OCI-LY3 (cell line): ENCODE measurements around the gene CAT.

ENCODE experiments used
- H2AFZ ChIP-seq: fragments of 200-600, 300-600 bp; shearing (Covaris generic); 2 replicates; pipeline ENCODE4 v1.6.0; 2014; ENCODE audit warnings: antibody characterized with exemption, low read depth, low read length
- H3K27ac ChIP-seq: fragments of 200-600, 300-600 bp; sonication (generic); 2 replicates; pipeline ENCODE4 v1.5.1; 2014; ENCODE audit warnings: mild to moderate bottlenecking, low read length, moderate library complexity, mixed read lengths
- H3K27me3 ChIP-seq: fragments of 200-600, 300-600 bp; sonication (generic); 2 replicates; pipeline ENCODE4 v1.6.1; 2014; ENCODE audit warnings: low read depth, low read length, mixed read lengths
- H3K36me3 ChIP-seq: fragments of 200-600, 300-600 bp; sonication (generic); replicated peaks from 2 replicates; pipeline ENCODE3; 2014; ENCODE audit warnings: low read depth, low read length, mixed read lengths
- H3K4me1 ChIP-seq: fragments of 300-600, 200-600 bp; sonication (generic); 2 replicates; pipeline ENCODE4 v1.6.1; 2014; ENCODE audit warnings: low read length, mixed read lengths
- H3K4me2 ChIP-seq: fragments of 200-600, 300-600 bp; sonication (generic); 2 replicates; pipeline ENCODE4 v1.6.1; 2014; ENCODE audit warnings: low read length, mixed read lengths
- H3K4me3 ChIP-seq: fragments of 300-600, 200-600 bp; sonication (generic); 2 replicates; pipeline ENCODE4 v1.5.1; 2014; ENCODE audit warnings: antibody characterized with exemption, mild to moderate bottlenecking, low read length, moderate library complexity
- H3K79me2 ChIP-seq: fragments of 300-600, 200-600 bp; shearing (Covaris generic); 2 replicates; pipeline ENCODE4 v1.6.1; 2014; ENCODE audit warnings: mild to moderate bottlenecking, low read length, mixed read lengths
- H3K9ac ChIP-seq: fragments of 300-600, 200-600 bp; shearing (Covaris generic); 2 replicates; pipeline ENCODE4 v1.6.0; 2014; ENCODE audit warnings: mild to moderate bottlenecking, low read length, moderate library complexity
- H3K9me3 ChIP-seq: fragments of 200-600, 300-600 bp; shearing (Covaris generic); 2 replicates; pipeline ENCODE4 v1.6.1; 2014; ENCODE audit warnings: low read length, mixed read lengths; ENCODE audit not compliant: insufficient read depth
- H4K20me1 ChIP-seq: fragments of 200-600, 300-600 bp; sonication (generic); 2 replicates; pipeline ENCODE4 v1.6.1; 2016; ENCODE audit warnings: low read length, mixed read lengths; ENCODE audit not compliant: insufficient read depth
- CTCF ChIP-seq: fragments of 200-600, 300-600 bp; sonication (generic); IDR thresholded peaks from 2 replicates; pipeline ENCODE4 v1.5.1; 2014; ENCODE audit warnings: antibody characterized with exemption, low read length, low read depth
- EZH2phosphoT487 ChIP-seq: fragments of 200-600 bp; shearing (Covaris generic); IDR thresholded peaks from 2 replicates; pipeline ENCODE4 v1.6.1; 2018; ENCODE audit warnings: antibody characterized with exemption, mixed run types, low read depth

CAT gene

GRCh38 chr11:34439610-34440198 lies 970 bp downstream of the CAT start:
- H3K4me3 ChIP-seq, result peak overlapping the region; percentile 91
- no peaks in the 10 kb centered on the region for H3K9me3 ChIP-seq
- peaks cover 9% of the 10 kb centered on the region for H3K36me3 ChIP-seq
- H3K79me2 ChIP-seq, result peaks cover 21% of the 10 kb centered on the region
- H4K20me1 ChIP-seq, result peaks cover 4% of the 10 kb centered on the region; the same call in 1 of the 2 replicates
- peak overlapping the region; percentile 97 for H3K4me2 ChIP-seq
- H3K27me3 ChIP-seq, result no peaks in the 10 kb centered on the region
- peak overlapping the region; percentile 77 for H3K9ac ChIP-seq
- H3K4me1 ChIP-seq, result peaks cover 22% of the 10 kb centered on the region
- TF ChIP-seq CTCF (no peak), EZH2phosphoT487 (no peak)
- peak overlapping the region; percentile 73 for H3K27ac ChIP-seq
- peak overlapping the region; percentile 73 for H2AFZ ChIP-seq

GRCh38 chr11:34441814-34442213 lies 3.1 kb downstream of the CAT start:
- Histone ChIP-seq H3K9me3 (no peaks in the 10 kb centered on the region), H3K79me2 (peaks cover 21% of the 10 kb centered on the region), H3K36me3 (peaks cover 9% of the 10 kb centered on the region), H3K4me3 (no peak overlapping the region), H3K4me2 (no peak overlapping the region), H3K4me1 (peaks cover 29% of the 10 kb centered on the region), H4K20me1 (peaks cover 11% of the 10 kb centered on the region; the same call in 1 of the 2 replicates), H3K27me3 (no peaks in the 10 kb centered on the region), H2AFZ (no peak overlapping the region), H3K9ac (no peak overlapping the region), H3K27ac (no peak overlapping the region)
- TF ChIP-seq EZH2phosphoT487 (no peak), CTCF (no peak)

GRCh38 chr11:34443136-34443535 lies 4.4 kb downstream of the CAT start:
- Histone ChIP-seq H3K4me1 (peaks cover 29% of the 10 kb centered on the region), H3K4me2 (no peak overlapping the region), H3K27ac (no peak overlapping the region), H3K9ac (no peak overlapping the region), H4K20me1 (peaks cover 11% of the 10 kb centered on the region; the same call in 1 of the 2 replicates), H3K9me3 (no peaks in the 10 kb centered on the region), H3K36me3 (peaks cover 9% of the 10 kb centered on the region), H3K4me3 (no peak overlapping the region), H3K79me2 (peaks cover 25% of the 10 kb centered on the region), H3K27me3 (no peaks in the 10 kb centered on the region), H2AFZ (no peak overlapping the region)
- TF ChIP-seq EZH2phosphoT487 (no peak), CTCF (no peak)

GRCh38 chr11:34444428-34444827 lies 5.7 kb downstream of the CAT start:
- Histone ChIP-seq H3K9me3 (no peaks in the 10 kb centered on the region), H3K4me2 (no peak overlapping the region), H3K27me3 (no peaks in the 10 kb centered on the region), H2AFZ (no peak overlapping the region), H3K4me1 (peaks cover 29% of the 10 kb centered on the region), H3K27ac (no peak overlapping the region), H4K20me1 (peaks cover 11% of the 10 kb centered on the region; the same call in 1 of the 2 replicates), H3K4me3 (no peak overlapping the region), H3K36me3 (peaks cover 9% of the 10 kb centered on the region), H3K9ac (no peak overlapping the region), H3K79me2 (peaks cover 24% of the 10 kb centered on the region)
- TF ChIP-seq CTCF (no peak), EZH2phosphoT487 (no peak)
